ENCODE results near the gene OPA1.

GRCh38 chr3:193599393-193599792 is 6.4 kb downstream of the OPA1 start:
- no peak for TF ChIP-seq CTCF (optimal IDR thresholded peaks at IDR 0.05 in 1 of 3, IDR thresholded peaks at IDR 0.05 in 1 of 3, conservative IDR thresholded peaks at IDR 0.05 in 1 of 3; ENCODE audit: extremely low read depth in 1 of 3, insufficient read depth in 2 of 3, low read length in 3 of 3)
- TF ChIP-seq EZH2 (IDR thresholded peaks at IDR 0.05; ENCODE audit: low read length), result no peak
